OCI-M1 (cell line): ENCODE data around the gene KCTD15.

ENCODE experiments used
- DNase-seq: peaks from one replicate; lab custom pipeline; 2025; lab: John Stamatoyannopoulos, UW

KCTD15 gene

GRCh38 chr19:33860312-33861090, 63.8 kb downstream of the KCTD15 start:
- DNase-seq: no peak

DNA sequence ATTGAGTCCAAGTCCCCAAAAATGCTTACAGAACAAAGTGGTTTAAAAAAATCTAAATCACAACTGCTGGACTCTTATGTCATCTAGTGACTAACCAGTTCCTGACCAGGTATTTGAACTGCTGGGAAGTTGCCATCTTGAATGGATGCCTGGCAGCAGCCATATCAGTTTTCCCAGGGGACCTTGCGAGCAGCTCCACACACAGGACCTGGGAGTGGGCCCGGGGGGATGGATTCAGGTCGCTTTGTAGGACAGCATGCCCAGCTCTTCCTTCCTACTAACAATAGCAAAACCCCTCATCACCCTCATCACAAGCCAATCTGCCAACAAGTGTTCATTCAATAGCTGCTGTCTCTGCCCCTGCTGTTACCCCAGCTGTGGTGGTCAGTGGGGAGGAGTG, 65.3 kb downstream of the KCTD15 start:
- DNase-seq: no peak

GRCh38 chr19:33862981-33863380, 66.3 kb downstream of the KCTD15 start:
- DNase-seq: no peak

DNA sequence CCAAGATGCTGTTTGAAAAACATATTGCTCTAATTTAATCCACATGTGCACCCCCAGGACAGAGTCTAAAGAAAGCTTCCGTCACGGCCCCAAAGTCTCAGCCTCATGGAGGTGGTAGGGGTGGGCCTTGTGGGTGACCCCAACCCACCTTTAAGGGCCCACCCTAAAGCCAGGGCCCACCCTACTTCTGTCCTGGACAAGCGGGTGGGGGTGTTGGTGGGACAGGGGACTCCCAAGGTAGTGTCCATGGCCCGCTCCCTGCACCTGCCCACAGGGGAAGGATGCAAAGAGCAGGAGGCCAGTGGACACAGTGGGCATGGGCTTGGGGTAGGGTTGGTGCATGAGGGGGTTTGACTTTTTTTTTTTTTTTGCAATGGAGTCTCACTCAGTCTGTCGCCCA, 66.8 kb downstream of the KCTD15 start:
- DNase-seq: no peak

GRCh38 chr19:33864311-33864850, 67.7 kb downstream of the KCTD15 start:
- no peak for DNase-seq

DNA sequence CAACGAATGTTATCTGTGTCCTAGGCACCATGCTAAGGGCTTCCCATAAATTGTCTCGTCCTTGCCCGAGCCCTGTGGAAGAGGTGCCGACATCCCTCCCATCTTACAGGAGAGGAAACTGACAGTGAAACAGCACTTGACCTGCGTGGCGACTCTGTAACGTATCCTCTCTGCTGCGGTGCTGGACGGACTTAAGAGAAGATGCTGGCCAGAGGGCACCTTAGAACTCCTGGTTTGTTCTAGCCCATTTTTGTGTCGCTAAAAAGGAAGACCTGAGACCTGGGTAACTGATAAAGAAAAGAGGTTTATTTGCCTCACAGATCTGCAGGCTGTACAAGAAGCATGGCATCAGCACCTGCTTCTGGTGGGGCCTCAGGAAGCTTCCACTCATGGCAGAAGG, 68.6 kb downstream of the KCTD15 start:
- no peak for DNase-seq
